SK-N-SH (cell line): ENCODE data around the gene CBS.
"Not testable (repeated sequence)": the region's sequence is repeated elsewhere in the genome, so short reads cannot be mapped to it uniquely, and the experiment has no call there.

Experiments used
- TF ChIP-seq, protein P1 (sequence below): fragments of 150-350 bp; IDR thresholded peaks from 2 replicates; pipeline ENCODE4 v1.6.1; 2017; ENCODE audit warnings: antibody characterized with exemption, low read length, low read depth, borderline replicate concordance
- TF ChIP-seq, protein P2 (sequence below): fragments of 200-600 bp; sonication (generic); IDR thresholded peaks from 2 replicates; pipeline ENCODE4 v1.6.1; 2017; ENCODE audit warnings: antibody characterized with exemption, mild to moderate bottlenecking, moderate library complexity

DNA sequence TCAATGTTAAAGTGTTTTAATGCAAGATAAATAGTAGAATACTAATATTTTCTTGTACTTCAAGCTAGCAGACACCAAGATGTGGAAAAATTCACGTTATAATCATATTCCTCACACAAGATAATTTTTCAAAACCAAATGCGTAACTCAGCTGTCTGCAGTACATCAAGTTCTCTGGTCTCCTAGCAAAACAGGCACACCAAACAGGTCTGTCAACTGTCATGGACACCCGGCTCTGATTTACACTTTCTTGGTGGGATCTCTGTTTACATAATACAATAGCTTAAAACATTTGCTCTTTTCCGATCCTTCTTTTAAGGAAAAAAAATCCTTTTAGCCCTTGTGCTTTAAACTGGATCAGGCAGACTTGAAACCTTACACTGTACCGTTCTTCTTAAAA, 26.0 kb upstream of the CBS start:
- TF ChIP-seq, protein P1, sequence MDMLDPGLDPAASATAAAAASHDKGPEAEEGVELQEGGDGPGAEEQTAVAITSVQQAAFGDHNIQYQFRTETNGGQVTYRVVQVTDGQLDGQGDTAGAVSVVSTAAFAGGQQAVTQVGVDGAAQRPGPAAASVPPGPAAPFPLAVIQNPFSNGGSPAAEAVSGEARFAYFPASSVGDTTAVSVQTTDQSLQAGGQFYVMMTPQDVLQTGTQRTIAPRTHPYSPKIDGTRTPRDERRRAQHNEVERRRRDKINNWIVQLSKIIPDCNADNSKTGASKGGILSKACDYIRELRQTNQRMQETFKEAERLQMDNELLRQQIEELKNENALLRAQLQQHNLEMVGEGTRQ = not testable (repeated sequence)
- TF ChIP-seq, protein P2, sequence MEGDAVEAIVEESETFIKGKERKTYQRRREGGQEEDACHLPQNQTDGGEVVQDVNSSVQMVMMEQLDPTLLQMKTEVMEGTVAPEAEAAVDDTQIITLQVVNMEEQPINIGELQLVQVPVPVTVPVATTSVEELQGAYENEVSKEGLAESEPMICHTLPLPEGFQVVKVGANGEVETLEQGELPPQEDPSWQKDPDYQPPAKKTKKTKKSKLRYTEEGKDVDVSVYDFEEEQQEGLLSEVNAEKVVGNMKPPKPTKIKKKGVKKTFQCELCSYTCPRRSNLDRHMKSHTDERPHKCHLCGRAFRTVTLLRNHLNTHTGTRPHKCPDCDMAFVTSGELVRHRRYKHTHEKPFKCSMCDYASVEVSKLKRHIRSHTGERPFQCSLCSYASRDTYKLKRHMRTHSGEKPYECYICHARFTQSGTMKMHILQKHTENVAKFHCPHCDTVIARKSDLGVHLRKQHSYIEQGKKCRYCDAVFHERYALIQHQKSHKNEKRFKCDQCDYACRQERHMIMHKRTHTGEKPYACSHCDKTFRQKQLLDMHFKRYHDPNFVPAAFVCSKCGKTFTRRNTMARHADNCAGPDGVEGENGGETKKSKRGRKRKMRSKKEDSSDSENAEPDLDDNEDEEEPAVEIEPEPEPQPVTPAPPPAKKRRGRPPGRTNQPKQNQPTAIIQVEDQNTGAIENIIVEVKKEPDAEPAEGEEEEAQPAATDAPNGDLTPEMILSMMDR = not testable (repeated sequence)
